HL-60 (cell line): ENCODE measurements around the gene FBXO34.

Experiments
- DNase-seq, 2 experiments: peaks; one replicate each; pipeline ENCODE4 v3.0.0-alpha.2; 2010 to 2020; ENCODE audit warnings: low read depth in 1 of 2, low spot score in 1 of 2
- H3K27ac ChIP-seq: fragments of 250-450 bp; sonication (Bioruptor Pico); replicated peaks from 2 replicates; pipeline ENCODE4 v1.5.1; 2020; ENCODE audit warnings: mild to moderate bottlenecking, moderate library complexity
- H3K27me3 ChIP-seq: fragments of 250-450 bp; sonication (Bioruptor Pico); 2 replicates; pipeline ENCODE4 v1.5.1; 2021; ENCODE audit warnings: mild to moderate bottlenecking, moderate library complexity; ENCODE audit not compliant: insufficient read depth, poor library complexity, severe bottlenecking
- H3K4me3 ChIP-seq: replicated peaks from 2 replicates; pipeline ENCODE4 v1.5.1; 2011; ENCODE audit warnings: mild to moderate bottlenecking, control low read depth, low read length; ENCODE audit not compliant: insufficient read depth
- CTCF ChIP-seq: IDR thresholded peaks from one replicate; pipeline ENCODE4 v1.5.1; 2011; ENCODE audit warnings: low read length, control low read depth, inconsistent platforms; ENCODE audit not compliant: insufficient read depth
- GABPA ChIP-seq: IDR thresholded peaks from 2 replicates; pipeline ENCODE4 v1.6.1; 2012; ENCODE audit warnings: low read depth
- POLR2AphosphoS5 ChIP-seq: IDR thresholded peaks from 2 replicates; pipeline ENCODE4 v1.6.1; 2012; ENCODE audit warnings: low read depth
- REST ChIP-seq: IDR thresholded peaks from 2 replicates; pipeline ENCODE4 v1.6.1; 2012; ENCODE audit warnings: low read depth; ENCODE audit not compliant: insufficient replicate concordance
- SPI1 ChIP-seq: IDR thresholded peaks from 2 replicates; pipeline ENCODE4 v1.6.1; 2012; ENCODE audit warnings: low read depth, mild to moderate bottlenecking, borderline replicate concordance

Gene FBXO34

DNA sequence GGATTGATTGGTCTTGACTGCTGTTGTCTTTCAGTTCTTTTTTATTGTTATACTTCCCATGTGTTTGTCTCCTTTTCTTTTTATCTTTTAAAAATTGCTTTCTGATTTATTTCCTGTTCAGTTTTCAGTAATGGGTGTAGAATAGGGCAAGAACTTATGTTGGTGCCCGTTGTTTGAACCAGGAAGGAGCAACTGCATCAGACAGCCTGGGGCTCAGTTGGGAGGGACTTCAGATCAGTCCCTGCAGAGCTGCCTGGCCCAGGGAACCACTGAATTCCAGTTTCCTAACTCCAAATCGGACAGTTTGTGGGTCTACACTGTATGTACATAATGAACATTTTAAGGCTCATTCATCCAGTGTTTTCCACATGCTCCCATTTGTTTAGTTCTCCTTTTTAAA, 64.9 kb downstream of the FBXO34 start:
- no peak overlapping the region for H3K4me3 ChIP-seq
- TF ChIP-seq GABPA (no peak), REST (no peak), POLR2AphosphoS5 (no peak), CTCF (no peak), SPI1 (no peak)
- no peak overlapping the region for H3K27ac ChIP-seq
- DNase-seq: no peak
- no peaks in the 10 kb centered on the region for H3K27me3 ChIP-seq

DNA sequence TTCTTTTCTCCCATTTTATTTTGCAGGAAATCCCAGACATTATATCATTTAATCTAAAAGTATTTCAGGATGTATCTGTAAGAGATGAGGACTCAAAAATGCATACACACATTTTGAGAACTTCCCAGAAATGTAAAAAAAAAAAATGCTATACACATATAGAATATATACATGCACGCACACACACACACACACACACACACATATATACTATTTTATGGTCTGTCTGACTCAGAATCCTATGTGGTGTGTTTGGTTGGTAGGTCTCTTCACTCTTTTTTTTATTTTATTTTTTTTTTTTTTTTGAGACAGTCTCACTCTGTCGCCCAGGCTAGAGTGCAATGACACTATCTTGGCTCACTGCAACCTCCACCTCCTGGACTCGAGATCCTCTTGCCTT, 65.5 kb downstream of the FBXO34 start:
- TF ChIP-seq GABPA (no peak), REST (no peak), SPI1 (no peak), POLR2AphosphoS5 (no peak), CTCF (no peak)
- Histone ChIP-seq H3K27ac (no peak overlapping the region), H3K4me3 (no peak overlapping the region), H3K27me3 (no peaks in the 10 kb centered on the region)
- no peak for DNase-seq

DNA sequence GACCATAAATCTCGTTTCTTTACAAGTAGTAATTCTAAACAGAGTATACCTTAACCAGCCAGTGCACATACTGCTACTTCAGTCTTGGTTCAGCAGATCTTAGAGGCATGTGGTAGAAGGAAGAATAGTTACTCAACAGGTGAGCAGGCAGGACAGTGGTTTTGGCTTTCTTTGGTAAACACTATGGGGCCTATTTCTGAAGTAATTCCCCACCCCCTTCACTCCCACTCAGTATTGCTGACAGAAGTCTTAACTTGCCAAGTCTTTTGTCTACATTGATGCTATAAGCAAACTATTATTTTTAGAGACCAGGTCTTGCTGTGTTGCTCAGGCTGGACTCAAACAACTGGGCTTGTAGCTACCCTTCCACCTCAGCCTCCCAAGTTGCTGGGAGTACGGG, 68.5 kb downstream of the FBXO34 start:
- no peak for TF ChIP-seq GABPA
- no peak for TF ChIP-seq POLR2AphosphoS5
- TF ChIP-seq CTCF: no peak
- TF ChIP-seq REST: no peak
- H3K27me3 ChIP-seq: no peaks in the 10 kb centered on the region
- H3K27ac ChIP-seq: no peak overlapping the region
- peak in 1 of 2 experiments; percentile 48 for DNase-seq
- H3K4me3 ChIP-seq: no peak overlapping the region
